GM18867 (cell line): ENCODE measurements around the gene HPCAL1.

Experiments used
- ATAC-seq: cut with Tn5 transposase; IDR thresholded peaks from one replicate; pipeline ENCODE4 v1.9.1; 2021; ENCODE audit warnings: mild to moderate bottlenecking, moderate library complexity; ENCODE audit not compliant: unreplicated experiment

The HPCAL1 gene

GRCh38 chr2:10347562-10347948, 44.9 kb downstream of the HPCAL1 start:
- ATAC-seq = no peak

- no peak for ATAC-seq
These were observed 46.2 kb downstream of the HPCAL1 start for GRCh38 chr2:10348891-10349290.

GRCh38 chr2:10350761-10351160, 48.1 kb downstream of the HPCAL1 start:
- ATAC-seq = peak; percentile 46

GRCh38 chr2:10352361-10352760, 49.7 kb downstream of the HPCAL1 start:
- ATAC-seq = no peak

GRCh38 chr2:10352972-10353371, 50.3 kb downstream of the HPCAL1 start:
- no peak for ATAC-seq

- ATAC-seq = no peak
These were observed 51.2 kb downstream of the HPCAL1 start for GRCh38 chr2:10353931-10354330.

- ATAC-seq = no peak
These were observed 51.7 kb downstream of the HPCAL1 start for GRCh38 chr2:10354399-10354798.

- ATAC-seq = no peak
These were observed 53.1 kb downstream of the HPCAL1 start for GRCh38 chr2:10355471-10356438.

GRCh38 chr2:10356439-10356811, 53.7 kb downstream of the HPCAL1 start:
- no peak for ATAC-seq

- no peak for ATAC-seq
These were observed 54.8 kb downstream of the HPCAL1 start for GRCh38 chr2:10357193-10358169.

GRCh38 chr2:10359246-10359645, 56.5 kb downstream of the HPCAL1 start:
- ATAC-seq = no peak

GRCh38 chr2:10359731-10360329, 57.1 kb downstream of the HPCAL1 start:
- no peak for ATAC-seq

- no peak for ATAC-seq
These were observed 57.8 kb downstream of the HPCAL1 start for GRCh38 chr2:10360460-10360849.

- ATAC-seq = no peak
These were observed 58.3 kb downstream of the HPCAL1 start for GRCh38 chr2:10360850-10361588.

GRCh38 chr2:10362096-10362897, 59.6 kb downstream of the HPCAL1 start:
- ATAC-seq = no peak

- ATAC-seq = no peak
These were observed 60.3 kb downstream of the HPCAL1 start for GRCh38 chr2:10362898-10363454.

GRCh38 chr2:10363861-10364610, 61.3 kb downstream of the HPCAL1 start:
- ATAC-seq = no peak

- no peak for ATAC-seq
These were observed 62.7 kb downstream of the HPCAL1 start for GRCh38 chr2:10365412-10365811.
